Measurements from ENCODE around the gene DAAM2.

GRCh38 chr6:39820553-39820952 is 28.4 kb downstream of the DAAM2 start:
- TF ChIP-seq, protein P1, sequence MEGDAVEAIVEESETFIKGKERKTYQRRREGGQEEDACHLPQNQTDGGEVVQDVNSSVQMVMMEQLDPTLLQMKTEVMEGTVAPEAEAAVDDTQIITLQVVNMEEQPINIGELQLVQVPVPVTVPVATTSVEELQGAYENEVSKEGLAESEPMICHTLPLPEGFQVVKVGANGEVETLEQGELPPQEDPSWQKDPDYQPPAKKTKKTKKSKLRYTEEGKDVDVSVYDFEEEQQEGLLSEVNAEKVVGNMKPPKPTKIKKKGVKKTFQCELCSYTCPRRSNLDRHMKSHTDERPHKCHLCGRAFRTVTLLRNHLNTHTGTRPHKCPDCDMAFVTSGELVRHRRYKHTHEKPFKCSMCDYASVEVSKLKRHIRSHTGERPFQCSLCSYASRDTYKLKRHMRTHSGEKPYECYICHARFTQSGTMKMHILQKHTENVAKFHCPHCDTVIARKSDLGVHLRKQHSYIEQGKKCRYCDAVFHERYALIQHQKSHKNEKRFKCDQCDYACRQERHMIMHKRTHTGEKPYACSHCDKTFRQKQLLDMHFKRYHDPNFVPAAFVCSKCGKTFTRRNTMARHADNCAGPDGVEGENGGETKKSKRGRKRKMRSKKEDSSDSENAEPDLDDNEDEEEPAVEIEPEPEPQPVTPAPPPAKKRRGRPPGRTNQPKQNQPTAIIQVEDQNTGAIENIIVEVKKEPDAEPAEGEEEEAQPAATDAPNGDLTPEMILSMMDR (IDR thresholded peaks at IDR 0.05), result no peak
- TF ChIP-seq POLR2A (IDR thresholded peaks at IDR 0.05), result no peak

Measured in body of pancreas (tissue), 4 donors.